PFSK-1 (cell line): Measurements from ENCODE around the gene KDM4B.

Experiments used
- FOXP2 ChIP-seq: optimal IDR thresholded peaks from 2 replicates; pipeline ENCODE3; 2011; ENCODE audit warnings: borderline replicate concordance, control low read depth, inconsistent platforms; ENCODE audit not compliant: insufficient read depth; ENCODE audit errors: extremely low read length, extremely low read depth
- POLR2AphosphoS5 ChIP-seq: IDR thresholded peaks from 2 replicates; pipeline ENCODE4 v1.6.1; 2012; ENCODE audit warnings: low read depth, mild to moderate bottlenecking, control low read depth, low read length, moderate library complexity
- SIN3A ChIP-seq: IDR thresholded peaks from 2 replicates; pipeline ENCODE4 v1.6.1; 2012; ENCODE audit warnings: mild to moderate bottlenecking, low read length, moderate library complexity, borderline replicate concordance; ENCODE audit not compliant: insufficient read depth
- TAF1 ChIP-seq: IDR thresholded peaks from 2 replicates; pipeline ENCODE4 v1.6.1; 2012; ENCODE audit warnings: low read length, control low read depth, borderline replicate concordance; ENCODE audit not compliant: insufficient read depth
- TF ChIP-seq, protein P1 (sequence below), 2 experiments: IDR thresholded peaks; 2 replicates each; pipeline versions ENCODE4 v1.6.1 to v1.8.0; 2011 to 2012; ENCODE audit warnings: low read depth in 2 of 2, low read length in 2 of 2, control low read depth in 1 of 2, inconsistent platforms in 1 of 2, mild to moderate bottlenecking in 1 of 2, moderate library complexity in 1 of 2; ENCODE audit not compliant: insufficient read depth in 1 of 2

Gene KDM4B

GRCh38 chr19:5083547-5083965 lies 114.6 kb downstream of the KDM4B start:
- no peak for TF ChIP-seq TAF1
- TF ChIP-seq, protein P1, sequence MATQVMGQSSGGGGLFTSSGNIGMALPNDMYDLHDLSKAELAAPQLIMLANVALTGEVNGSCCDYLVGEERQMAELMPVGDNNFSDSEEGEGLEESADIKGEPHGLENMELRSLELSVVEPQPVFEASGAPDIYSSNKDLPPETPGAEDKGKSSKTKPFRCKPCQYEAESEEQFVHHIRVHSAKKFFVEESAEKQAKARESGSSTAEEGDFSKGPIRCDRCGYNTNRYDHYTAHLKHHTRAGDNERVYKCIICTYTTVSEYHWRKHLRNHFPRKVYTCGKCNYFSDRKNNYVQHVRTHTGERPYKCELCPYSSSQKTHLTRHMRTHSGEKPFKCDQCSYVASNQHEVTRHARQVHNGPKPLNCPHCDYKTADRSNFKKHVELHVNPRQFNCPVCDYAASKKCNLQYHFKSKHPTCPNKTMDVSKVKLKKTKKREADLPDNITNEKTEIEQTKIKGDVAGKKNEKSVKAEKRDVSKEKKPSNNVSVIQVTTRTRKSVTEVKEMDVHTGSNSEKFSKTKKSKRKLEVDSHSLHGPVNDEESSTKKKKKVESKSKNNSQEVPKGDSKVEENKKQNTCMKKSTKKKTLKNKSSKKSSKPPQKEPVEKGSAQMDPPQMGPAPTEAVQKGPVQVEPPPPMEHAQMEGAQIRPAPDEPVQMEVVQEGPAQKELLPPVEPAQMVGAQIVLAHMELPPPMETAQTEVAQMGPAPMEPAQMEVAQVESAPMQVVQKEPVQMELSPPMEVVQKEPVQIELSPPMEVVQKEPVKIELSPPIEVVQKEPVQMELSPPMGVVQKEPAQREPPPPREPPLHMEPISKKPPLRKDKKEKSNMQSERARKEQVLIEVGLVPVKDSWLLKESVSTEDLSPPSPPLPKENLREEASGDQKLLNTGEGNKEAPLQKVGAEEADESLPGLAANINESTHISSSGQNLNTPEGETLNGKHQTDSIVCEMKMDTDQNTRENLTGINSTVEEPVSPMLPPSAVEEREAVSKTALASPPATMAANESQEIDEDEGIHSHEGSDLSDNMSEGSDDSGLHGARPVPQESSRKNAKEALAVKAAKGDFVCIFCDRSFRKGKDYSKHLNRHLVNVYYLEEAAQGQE (IDR thresholded peaks at IDR 0.05; ENCODE audit: insufficient read depth in 1 of 2, low read depth in 2 of 2, low read length in 2 of 2), result no peak
- no peak for TF ChIP-seq FOXP2
- TF ChIP-seq SIN3A, result no peak

DNA sequence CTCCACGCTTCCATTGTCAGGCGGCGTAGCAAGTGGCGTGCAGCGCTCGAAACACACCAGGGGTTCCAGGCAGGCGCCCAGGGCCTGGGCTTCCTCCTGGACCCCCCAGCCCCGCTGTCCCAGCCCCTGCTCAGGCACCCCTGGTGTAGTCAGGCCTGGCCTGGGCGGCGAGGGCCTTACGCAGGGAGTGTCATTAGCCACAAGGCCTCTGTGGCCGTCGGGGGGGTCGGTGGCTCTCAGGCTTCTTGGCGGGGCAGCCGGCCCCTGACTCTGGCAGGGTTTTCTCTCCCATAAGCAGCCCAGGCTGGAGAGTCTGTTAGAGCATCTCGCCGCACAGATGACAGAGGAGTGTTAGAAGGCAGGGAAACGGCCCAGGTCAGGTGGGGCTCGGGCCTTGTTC lies 116.7 kb downstream of the KDM4B start:
- TF ChIP-seq POLR2AphosphoS5 (no peak), FOXP2 (no peak), SIN3A (no peak), TAF1 (no peak)
- TF ChIP-seq, protein P1 (IDR thresholded peaks at IDR 0.05; ENCODE audit: insufficient read depth in 1 of 2, low read depth in 2 of 2, low read length in 2 of 2), result no peak

GRCh38 chr19:5086230-5086629 lies 117.3 kb downstream of the KDM4B start:
- TF ChIP-seq FOXP2, result no peak
- TF ChIP-seq, protein P1 (IDR thresholded peaks at IDR 0.05; ENCODE audit: insufficient read depth in 1 of 2, low read depth in 2 of 2, low read length in 2 of 2), result no peak
- no peak for TF ChIP-seq SIN3A
- no peak for TF ChIP-seq POLR2AphosphoS5
- no peak for TF ChIP-seq TAF1

DNA sequence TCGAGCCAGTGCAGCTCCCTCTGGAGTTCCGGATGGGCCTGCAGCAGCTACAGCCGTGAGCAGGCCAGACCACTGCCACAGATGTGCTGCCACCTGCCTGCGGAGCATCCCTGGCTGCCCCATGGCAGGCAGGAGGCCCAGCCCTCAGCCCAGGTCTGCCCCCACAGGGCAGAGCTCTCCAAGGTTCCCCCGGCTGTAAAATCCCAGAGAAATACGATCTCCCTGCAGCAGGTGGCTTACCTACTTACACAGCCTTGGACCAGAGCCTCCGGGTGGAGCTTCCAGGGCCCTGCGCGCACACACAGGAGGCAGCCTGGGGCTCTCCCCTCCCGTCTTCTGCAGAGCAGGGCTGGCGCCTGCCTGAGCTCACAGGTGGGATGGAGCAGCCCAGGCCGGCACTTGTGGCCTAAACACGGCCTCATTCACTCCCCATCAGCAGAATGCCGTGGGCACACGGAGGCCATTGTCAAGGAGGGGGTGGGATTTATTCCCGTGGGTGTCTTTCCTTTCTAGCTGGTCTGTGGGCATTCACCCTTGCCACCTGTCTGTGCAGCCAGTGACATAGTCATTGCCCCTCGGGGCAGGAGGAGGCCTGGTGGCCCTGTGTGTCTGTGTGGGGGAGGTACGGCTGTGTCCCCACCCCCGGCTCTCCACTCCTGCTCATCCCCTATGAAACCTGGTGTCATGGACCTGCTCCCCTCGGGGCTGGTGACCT lies 118.0 kb downstream of the KDM4B start:
- TF ChIP-seq SIN3A (no peak), TAF1 (no peak)
- TF ChIP-seq, protein P1 (IDR thresholded peaks at IDR 0.05; ENCODE audit: insufficient read depth in 1 of 2, low read depth in 2 of 2, low read length in 2 of 2), result no peak

DNA sequence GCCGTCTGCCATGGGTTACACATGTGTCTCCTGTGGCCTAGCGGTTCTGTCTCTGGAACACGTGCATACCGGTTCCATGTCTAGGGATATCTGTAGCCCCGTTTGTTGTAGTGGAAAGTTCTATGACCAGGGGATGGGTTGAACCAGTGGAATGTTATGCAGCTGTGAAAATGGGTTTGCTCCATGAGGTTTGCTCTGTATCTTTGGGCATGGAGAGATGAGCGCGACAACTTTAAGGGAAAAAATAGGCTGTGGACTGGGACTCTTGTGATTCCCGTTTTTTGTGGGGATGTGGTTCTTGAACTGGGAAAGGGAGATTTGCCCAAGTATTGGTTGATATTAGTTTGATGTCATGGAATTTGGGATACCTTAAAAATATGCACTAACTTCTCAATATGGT lies 120.4 kb downstream of the KDM4B start:
- TF ChIP-seq, protein P1 (IDR thresholded peaks at IDR 0.05; ENCODE audit: insufficient read depth in 1 of 2, low read depth in 2 of 2, low read length in 2 of 2), result no peak
- TF ChIP-seq POLR2AphosphoS5 (no peak), FOXP2 (no peak), SIN3A (no peak), TAF1 (no peak)
